Heart left ventricle (tissue), 13 donors: ENCODE data around the gene KRIT1.

Experiments
- POLR2A ChIP-seq, 2 donors: fragments of 450-650 bp; IDR thresholded peaks; one replicate each; pipeline ENCODE4 v1.6.1; 2017; ENCODE audit warnings: antibody characterized with exemption in 2 of 2, mild to moderate bottlenecking in 2 of 2, moderate library complexity in 2 of 2
- TF ChIP-seq, protein P1 (sequence below), 12 donors: fragments of 200-600 bp; sonication (generic) in 4 of 12; IDR thresholded peaks; one replicate each; pipeline versions ENCODE4 v1.5.0 to v1.8.0; 2018 to 2022; ENCODE audit warnings: antibody characterized with exemption in 12 of 12, mild to moderate bottlenecking in 5 of 12
- donor health status: ischemic (EF 13 %, LVEDD 7.1; RV severe dilation, severe dysfunction).
- donor health status: DM: no; HTN: yes; CAD: no.
- donor health status: DM: no; HTN: no; CAD: no.
- donor health status: ischemic (EF 25% LVEDD 6.9; RV normal size, moderate dysfunction).
- donor health status: ischemic (EF 25% LVEDD 5.7; RV mildly dilated, moderate dysfunction).
- donor health status: ischemic (EF 35%, LVEDD 5.7; RV mildly dilated, moderate dysfunction).
- donor health status: nonischemic (EF 11% LVEDD 7.7; RV severe dilation, severe dysfunction).
- donor health status: DM: yes; HTN: yes; CAD: no.
- donor health status: PGD.
- donor health status: ischemic (EF 29% LVEDD 5.4; RV normal size, mild dysfunction).
- donor health status: nonischemic (EF 23%, LVEDD 6.1; RV moderate dilation, normal function).

- TF ChIP-seq, protein P1, sequence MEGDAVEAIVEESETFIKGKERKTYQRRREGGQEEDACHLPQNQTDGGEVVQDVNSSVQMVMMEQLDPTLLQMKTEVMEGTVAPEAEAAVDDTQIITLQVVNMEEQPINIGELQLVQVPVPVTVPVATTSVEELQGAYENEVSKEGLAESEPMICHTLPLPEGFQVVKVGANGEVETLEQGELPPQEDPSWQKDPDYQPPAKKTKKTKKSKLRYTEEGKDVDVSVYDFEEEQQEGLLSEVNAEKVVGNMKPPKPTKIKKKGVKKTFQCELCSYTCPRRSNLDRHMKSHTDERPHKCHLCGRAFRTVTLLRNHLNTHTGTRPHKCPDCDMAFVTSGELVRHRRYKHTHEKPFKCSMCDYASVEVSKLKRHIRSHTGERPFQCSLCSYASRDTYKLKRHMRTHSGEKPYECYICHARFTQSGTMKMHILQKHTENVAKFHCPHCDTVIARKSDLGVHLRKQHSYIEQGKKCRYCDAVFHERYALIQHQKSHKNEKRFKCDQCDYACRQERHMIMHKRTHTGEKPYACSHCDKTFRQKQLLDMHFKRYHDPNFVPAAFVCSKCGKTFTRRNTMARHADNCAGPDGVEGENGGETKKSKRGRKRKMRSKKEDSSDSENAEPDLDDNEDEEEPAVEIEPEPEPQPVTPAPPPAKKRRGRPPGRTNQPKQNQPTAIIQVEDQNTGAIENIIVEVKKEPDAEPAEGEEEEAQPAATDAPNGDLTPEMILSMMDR (IDR thresholded peaks at IDR 0.05): no peak
- no peak for TF ChIP-seq POLR2A (IDR thresholded peaks at IDR 0.05)
Observed at GRCh38 chr7:92177362-92177761, 68.4 kb downstream of the KRIT1 start.
